Kidney (tissue), 14 donors: Measurements from ENCODE around the gene SLC9A8. TPM values are rescaled to one million over a fixed set of nuclear protein-coding genes. Genes with fewer than 3 reads are reported as not detected.

Source experiments
- DNase-seq, 5 donors: peaks; one replicate each; pipeline ENCODE4 v3.0.0-alpha.2; 2013 to 2020
- FAIRE-seq: peaks from 2 replicates; lab custom pipeline; 2012; peaks lifted over from hg19 to GRCh38; lab: Jason Lieb, UNC
- H3K27ac ChIP-seq, 2 donors: one replicate each; pipeline ENCODE4 v1.7.0; 2013; ENCODE audit warnings: low read depth in 2 of 2, low read length in 2 of 2, inconsistent platforms in 1 of 2
- H3K27me3 ChIP-seq: one replicate; pipeline ENCODE4 v1.7.1; 2013; ENCODE audit warnings: low read length, inconsistent platforms; ENCODE audit not compliant: control insufficient read depth, insufficient read depth
- H3K36me3 ChIP-seq, 3 donors: one replicate each; pipeline versions ENCODE4 v1.7.0 to v1.7.1; 2013; ENCODE audit warnings: low read length in 3 of 3, control low read depth in 1 of 3, inconsistent platforms in 1 of 3; ENCODE audit not compliant: insufficient read depth in 3 of 3, control insufficient read depth in 2 of 3
- H3K4me1 ChIP-seq, 3 donors: one replicate each; pipeline versions ENCODE4 v1.7.0 to v1.7.1; 2013; ENCODE audit warnings: low read length in 3 of 3, inconsistent platforms in 1 of 3, low read depth in 1 of 3; ENCODE audit not compliant: control insufficient read depth in 2 of 3, insufficient read depth in 2 of 3
- H3K4me3 ChIP-seq, 3 donors: one replicate each; pipeline versions ENCODE4 v1.7.0 to v1.8.1; 2013; ENCODE audit warnings: low read length in 3 of 3, control low read depth in 1 of 3, inconsistent platforms in 1 of 3
- H3K9ac ChIP-seq, 3 donors: one replicate each; pipeline versions ENCODE4 v1.7.0 to v1.7.1; 2013; ENCODE audit warnings: low read length in 3 of 3, control low read depth in 1 of 3, inconsistent platforms in 1 of 3
- H3K9me3 ChIP-seq, 3 donors: one replicate each; pipeline versions ENCODE4 v1.7.0 to v1.7.1; 2013; ENCODE audit warnings: low read length in 3 of 3, control low read depth in 1 of 3, inconsistent platforms in 1 of 3; ENCODE audit not compliant: control insufficient read depth in 2 of 3, insufficient read depth in 1 of 3
- CTCF ChIP-seq: IDR thresholded peaks from 3 replicates; pipeline ENCODE4 v1.5.1; 2012; ENCODE audit warnings: mild to moderate bottlenecking, moderate library complexity, borderline replicate concordance; ENCODE audit not compliant: insufficient read depth; ENCODE audit errors: extremely low read depth
- intact Hi-C: fragments of 100-400 bp; cut with DNase I; formaldehyde crosslinking; loops from one replicate; pipeline ENCODE4 v1.11.1; 2022
- polyA plus RNA-seq: library from polyadenylated mRNA; stranded (reverse); fragments of 350-450 nt; fragmentation: Illumina TruSeq; extraction: RNeasy Lipid Tissue Mini Kit (QIAGEN cat#74804); gene quantifications from one replicate; pipeline ENCODE4 v1.2.3, GENCODE V29; 2014; ENCODE audit warnings: low read depth, low replicate concordance; ENCODE audit not compliant: insufficient read depth
- total RNA-seq: library from RNA; stranded (reverse); fragmentation: NEBNext Ultra II Directional; extraction: Animal tissue kit (Norgen Biotek cat#: 25700); gene quantifications from one replicate; pipeline ENCODE4 v1.2.1, GENCODE V29; 2021
- donor health status: control.
- donor health status: control.
- donor health status: control.
- donor health status: control.
- donor health status: control.
- donor health status: DM: yes; HTN: yes; CAD: no.
- donor health status: Normal renal cell carcinoma (clear cell type).

Gene SLC9A8
- total and polyA plus RNA-seq, 2 donors from 2014 or later = 4.5 to 22.4 TPM

DNA sequence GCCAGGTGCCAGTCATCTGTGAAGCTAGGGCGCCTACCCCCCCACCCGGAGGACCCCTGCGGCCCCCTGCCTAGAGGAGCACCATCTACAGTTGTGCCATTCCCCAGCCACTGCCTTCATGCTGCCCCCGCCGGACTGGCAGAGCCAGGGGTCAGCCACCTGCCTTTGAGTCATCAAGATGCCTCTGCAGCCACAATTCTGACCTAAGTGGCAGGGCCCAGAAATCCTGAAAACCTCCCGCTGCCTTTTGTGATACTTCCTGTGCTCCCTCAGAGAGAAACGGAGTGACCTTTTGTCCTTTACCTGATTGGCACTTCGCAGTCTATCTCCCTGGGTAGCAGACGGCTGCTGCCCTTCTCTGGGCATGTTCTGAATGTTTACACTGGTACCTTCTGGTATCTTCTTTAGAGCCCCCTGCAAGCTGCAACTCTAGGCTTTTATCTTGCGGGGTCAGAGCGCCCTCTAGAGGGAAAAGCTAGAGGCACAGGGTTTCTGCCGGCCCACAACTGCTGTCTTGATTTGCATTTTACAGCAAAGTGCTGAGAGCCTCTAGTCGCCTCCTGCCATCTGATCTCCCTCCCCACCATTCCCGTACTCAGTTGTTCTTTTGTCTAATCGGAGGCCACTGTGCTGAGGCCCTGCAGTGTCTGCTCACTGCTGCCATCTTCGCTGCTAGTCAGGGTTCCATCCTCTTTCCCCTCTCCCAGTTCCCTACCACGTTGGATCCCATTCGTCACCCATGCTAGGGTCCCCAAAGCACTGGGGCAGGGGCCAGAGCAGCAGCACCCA, 75.8 kb downstream of the SLC9A8 start:
- FAIRE-seq (no peak), DNase-seq (peak in 4 of 5 donors; percentile 77 to 86 (median 83))
- H3K9me3 ChIP-seq = no peaks in the 10 kb centered on the region
- peaks cover 0 to 12% (median 0%) of the 10 kb centered on the region in 3 donors for H3K4me1 ChIP-seq
- H3K27me3 ChIP-seq = no peaks in the 10 kb centered on the region
- H3K27ac ChIP-seq = no peak overlapping the region
- peak; percentile 74 for TF ChIP-seq CTCF
- no peak overlapping the region for H3K9ac ChIP-seq
- peaks cover 0 to 20% (median 5%) of the 10 kb centered on the region in 3 donors for H3K36me3 ChIP-seq
- H3K4me3 ChIP-seq = no peak overlapping the region
- intact Hi-C loops = no loop called here

- no peak for FAIRE-seq
- no peaks in the 10 kb centered on the region for H3K27me3 ChIP-seq
- intact Hi-C loops = no loop called here
- no peak overlapping the region for H3K27ac ChIP-seq
- no peak for TF ChIP-seq CTCF
- H3K9me3 ChIP-seq = no peaks in the 10 kb centered on the region
- peaks cover 0 to 15% (median 5%) of the 10 kb centered on the region in 3 donors for H3K36me3 ChIP-seq
- DNase-seq = no peak
- peaks cover 0 to 12% (median 0%) of the 10 kb centered on the region in 3 donors for H3K4me1 ChIP-seq
- H3K4me3 ChIP-seq = no peak overlapping the region
- H3K9ac ChIP-seq = no peak overlapping the region
These were observed 76.6 kb downstream of the SLC9A8 start for GRCh38 chr20:49889001-49889934.

- no peak for FAIRE-seq
- peaks cover 0 to 12% (median 2%) of the 10 kb centered on the region in 3 donors for H3K36me3 ChIP-seq
- no peak overlapping the region for H3K9ac ChIP-seq
- intact Hi-C loops = no loop called here
- H3K27me3 ChIP-seq = no peaks in the 10 kb centered on the region
- H3K4me3 ChIP-seq = no peak overlapping the region
- H3K4me1 ChIP-seq = peaks cover 0 to 12% (median 0%) of the 10 kb centered on the region in 3 donors
- TF ChIP-seq CTCF = peak; percentile 28
- H3K27ac ChIP-seq = no peak overlapping the region
- DNase-seq = no peak
- no peaks in the 10 kb centered on the region for H3K9me3 ChIP-seq
These were observed 77.3 kb downstream of the SLC9A8 start for GRCh38 chr20:49889935-49890333.
